Activated naive CD8-positive, alpha-beta T cell treated with anti-CD3 and anti-CD28 coated beads for 36 hours (primary cell): Measurements from ENCODE around the gene PIEZO1. TPM values are rescaled to one million over a fixed set of nuclear protein-coding genes. Genes with fewer than 3 reads are reported as not detected.

Experiments used
- DNase-seq: peaks from one replicate; pipeline ENCODE4 v3.0.0; 2021
- H3K27ac Mint-ChIP-seq: one replicate; pipeline ENCODE4 v1.8.0; 2022; ENCODE audit warnings: mild to moderate bottlenecking, moderate library complexity, mixed read lengths
- H3K27me3 Mint-ChIP-seq: one replicate; pipeline ENCODE4 v1.8.0; 2022; ENCODE audit warnings: mild to moderate bottlenecking, mixed read lengths
- H3K36me3 Mint-ChIP-seq: one replicate; pipeline ENCODE4 v1.8.0; 2021; ENCODE audit warnings: mild to moderate bottlenecking, mixed read lengths
- H3K4me1 Mint-ChIP-seq: one replicate; pipeline ENCODE4 v1.8.0; 2021; ENCODE audit warnings: mixed read lengths
- H3K4me3 Mint-ChIP-seq: one replicate; pipeline ENCODE4 v1.8.0; 2022; ENCODE audit warnings: mild to moderate bottlenecking, moderate library complexity, mixed read lengths
- H3K9me3 Mint-ChIP-seq: one replicate; pipeline ENCODE4 v1.8.0; 2022; ENCODE audit warnings: mixed read lengths
- total RNA-seq, 2 experiments: library from RNA; stranded (reverse); gene quantifications; one replicate each; pipeline ENCODE4 v1.2.3, GENCODE V29; 2021

Gene PIEZO1
- total RNA-seq, 2 experiments from 2014 or later, result 86.7 to 87.0 TPM

DNA sequence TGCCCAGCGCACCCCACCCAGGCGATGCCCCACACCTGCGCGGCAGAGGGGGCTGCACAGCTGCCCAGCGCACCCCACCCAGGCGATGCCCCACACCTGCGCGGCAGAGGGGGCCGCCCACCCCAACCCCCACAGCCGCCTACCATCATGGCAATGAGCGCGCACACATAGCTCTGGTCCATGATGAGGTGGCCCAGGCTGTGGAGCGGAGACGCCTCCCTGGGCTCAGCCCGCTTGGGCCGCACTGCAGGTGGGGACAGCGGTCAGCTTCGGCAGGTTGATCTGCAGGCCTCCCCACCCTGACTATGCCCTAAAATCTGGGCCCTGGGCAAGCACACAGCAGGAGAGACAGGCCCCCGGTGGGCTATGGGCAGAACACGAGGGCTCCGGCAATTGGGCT lies 48.5 kb downstream of the PIEZO1 start:
- H3K27me3 Mint-ChIP-seq, result no peaks in the 10 kb centered on the region
- H3K27ac Mint-ChIP-seq, result no peak overlapping the region
- no peaks in the 10 kb centered on the region for H3K9me3 Mint-ChIP-seq
- no peak for DNase-seq
- H3K4me1 Mint-ChIP-seq, result peaks cover 1% of the 10 kb centered on the region
- H3K36me3 Mint-ChIP-seq, result peaks cover 2% of the 10 kb centered on the region
- no peak overlapping the region for H3K4me3 Mint-ChIP-seq

DNA sequence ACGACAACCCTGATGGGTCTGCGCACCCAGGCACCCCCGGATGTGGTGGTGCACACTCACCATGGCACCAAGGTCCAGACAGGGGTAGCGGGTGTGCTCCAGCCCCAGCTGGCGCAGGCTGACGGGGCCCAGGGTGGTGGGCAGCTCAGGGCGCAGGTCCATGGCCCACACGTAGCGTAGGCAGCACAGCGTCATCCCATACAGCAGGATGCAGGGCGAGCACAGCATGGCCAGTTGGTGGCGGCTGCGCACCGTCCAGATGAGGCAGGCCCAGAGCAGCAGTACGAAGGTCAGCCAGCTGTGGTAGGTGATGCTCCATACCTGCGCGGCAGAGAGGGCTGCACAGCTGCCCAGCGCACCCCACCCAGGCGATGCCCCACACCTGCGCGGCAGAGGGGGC lies 48.9 kb downstream of the PIEZO1 start:
- DNase-seq, result no peak
- no peak overlapping the region for H3K4me3 Mint-ChIP-seq
- H3K36me3 Mint-ChIP-seq, result peaks cover 5% of the 10 kb centered on the region
- H3K27me3 Mint-ChIP-seq, result no peaks in the 10 kb centered on the region
- peaks cover 1% of the 10 kb centered on the region for H3K4me1 Mint-ChIP-seq
- no peaks in the 10 kb centered on the region for H3K9me3 Mint-ChIP-seq
- H3K27ac Mint-ChIP-seq, result no peak overlapping the region

- no peak overlapping the region for H3K27ac Mint-ChIP-seq
- H3K9me3 Mint-ChIP-seq, result no peaks in the 10 kb centered on the region
- H3K4me3 Mint-ChIP-seq, result no peak overlapping the region
- peaks cover 1% of the 10 kb centered on the region for H3K4me1 Mint-ChIP-seq
- H3K36me3 Mint-ChIP-seq, result peaks cover 5% of the 10 kb centered on the region
- no peaks in the 10 kb centered on the region for H3K27me3 Mint-ChIP-seq
- DNase-seq, result no peak
Observed at GRCh38 chr16:88735616-88736015, 49.4 kb downstream of the PIEZO1 start.

DNA sequence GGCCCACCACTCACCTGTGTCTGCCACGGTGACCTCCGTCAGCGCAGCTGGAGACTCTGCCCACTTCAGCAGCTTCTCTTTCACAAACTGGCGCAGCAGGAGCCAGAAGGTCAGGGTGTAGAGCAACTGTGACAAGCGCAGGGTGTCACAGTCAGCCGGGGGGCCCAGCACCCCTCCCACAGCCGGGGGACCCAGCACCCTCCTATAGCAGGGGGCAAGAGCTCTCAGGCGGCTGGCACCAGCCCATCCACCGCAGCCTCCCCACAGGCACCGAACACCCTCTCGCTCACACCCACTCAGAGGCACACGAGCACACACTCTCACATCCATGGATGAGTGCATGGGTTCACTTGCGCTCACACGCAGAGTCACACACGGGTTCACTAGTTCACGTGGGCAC lies 49.9 kb downstream of the PIEZO1 start:
- DNase-seq, result no peak
- H3K27me3 Mint-ChIP-seq, result no peaks in the 10 kb centered on the region
- H3K4me1 Mint-ChIP-seq, result peaks cover 1% of the 10 kb centered on the region
- H3K36me3 Mint-ChIP-seq, result peaks cover 4% of the 10 kb centered on the region
- no peaks in the 10 kb centered on the region for H3K9me3 Mint-ChIP-seq
- H3K4me3 Mint-ChIP-seq, result no peak overlapping the region
- no peak overlapping the region for H3K27ac Mint-ChIP-seq

DNA sequence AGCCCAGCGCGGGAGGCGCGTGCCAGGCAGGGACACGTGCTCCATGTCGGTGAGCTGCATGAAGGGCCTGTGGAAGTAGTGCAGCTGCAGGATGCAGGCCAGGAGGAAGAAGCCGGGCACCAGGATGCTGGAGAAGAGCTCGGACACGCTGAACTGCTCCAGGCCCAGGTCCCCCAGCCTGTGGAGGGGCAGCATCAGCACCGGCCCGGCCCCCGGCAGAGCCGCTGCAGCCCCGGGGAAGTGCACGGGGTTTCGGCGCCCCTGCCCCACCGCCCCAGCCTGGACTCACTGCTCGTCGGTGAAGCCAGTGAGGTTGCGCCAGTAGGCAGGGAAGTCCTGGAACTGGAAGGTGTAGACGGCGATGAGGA lies 50.7 kb downstream of the PIEZO1 start:
- H3K27me3 Mint-ChIP-seq, result no peaks in the 10 kb centered on the region
- H3K27ac Mint-ChIP-seq, result no peak overlapping the region
- no peaks in the 10 kb centered on the region for H3K9me3 Mint-ChIP-seq
- peaks cover 5% of the 10 kb centered on the region for H3K36me3 Mint-ChIP-seq
- no peak overlapping the region for H3K4me3 Mint-ChIP-seq
- DNase-seq, result no peak
- peaks cover 1% of the 10 kb centered on the region for H3K4me1 Mint-ChIP-seq

- peaks cover under 1% of the 10 kb centered on the region for H3K4me1 Mint-ChIP-seq
- no peaks in the 10 kb centered on the region for H3K9me3 Mint-ChIP-seq
- no peak for DNase-seq
- no peaks in the 10 kb centered on the region for H3K27me3 Mint-ChIP-seq
- no peak overlapping the region for H3K4me3 Mint-ChIP-seq
- H3K27ac Mint-ChIP-seq, result no peak overlapping the region
- peaks cover 5% of the 10 kb centered on the region for H3K36me3 Mint-ChIP-seq
Observed at GRCh38 chr16:88733630-88734360, 51.2 kb downstream of the PIEZO1 start.

GRCh38 chr16:88732961-88733294 lies 52.1 kb downstream of the PIEZO1 start:
- H3K27ac Mint-ChIP-seq, result no peak overlapping the region

GRCh38 chr16:88732172-88732960 lies 52.7 kb downstream of the PIEZO1 start:
- no peak overlapping the region for H3K27ac Mint-ChIP-seq
- peaks cover 5% of the 10 kb centered on the region for H3K36me3 Mint-ChIP-seq
- H3K27me3 Mint-ChIP-seq, result no peaks in the 10 kb centered on the region
- H3K4me1 Mint-ChIP-seq, result no peaks in the 10 kb centered on the region
- no peaks in the 10 kb centered on the region for H3K9me3 Mint-ChIP-seq
- no peak for DNase-seq
- no peak overlapping the region for H3K4me3 Mint-ChIP-seq

More at GRCh38 chr16:88732961-88733294, 52.1 kb downstream of the PIEZO1 start:
- Mint-ChIP-seq H3K4me3 (no peak overlapping the region), H3K4me1 (no peaks in the 10 kb centered on the region), H3K9me3 (no peaks in the 10 kb centered on the region), H3K27me3 (no peaks in the 10 kb centered on the region), H3K36me3 (peaks cover 5% of the 10 kb centered on the region)
- DNase-seq, result no peak

DNA sequence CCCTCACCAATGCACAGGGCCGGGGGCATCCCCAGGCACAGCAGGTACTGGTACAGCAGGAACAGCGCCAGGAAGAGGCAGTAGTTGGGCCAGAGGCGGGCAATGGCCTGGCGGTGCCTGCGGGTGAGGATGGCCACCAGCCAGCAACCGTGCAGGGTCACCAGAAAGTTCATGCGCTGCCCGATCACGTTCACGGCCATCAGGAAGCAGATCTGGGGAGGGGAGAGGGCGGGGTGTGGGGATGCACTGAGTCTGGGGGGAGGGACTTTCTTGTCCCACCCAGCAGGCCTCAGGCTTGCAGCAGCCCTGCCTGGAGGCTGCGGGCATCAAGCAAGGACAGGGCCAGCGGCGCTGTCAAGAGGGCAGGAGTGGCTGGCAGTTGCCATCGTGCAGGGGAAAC lies 53.3 kb downstream of the PIEZO1 start:
- Mint-ChIP-seq H3K9me3 (no peaks in the 10 kb centered on the region), H3K27me3 (no peaks in the 10 kb centered on the region), H3K4me1 (no peaks in the 10 kb centered on the region), H3K27ac (no peak overlapping the region), H3K36me3 (peaks cover 5% of the 10 kb centered on the region), H3K4me3 (no peak overlapping the region)
- DNase-seq, result no peak

- H3K36me3 Mint-ChIP-seq, result peaks cover 6% of the 10 kb centered on the region
- DNase-seq, result no peak
- no peaks in the 10 kb centered on the region for H3K4me1 Mint-ChIP-seq
- no peak overlapping the region for H3K27ac Mint-ChIP-seq
- H3K9me3 Mint-ChIP-seq, result no peaks in the 10 kb centered on the region
- H3K27me3 Mint-ChIP-seq, result no peaks in the 10 kb centered on the region
- no peak overlapping the region for H3K4me3 Mint-ChIP-seq
Observed at GRCh38 chr16:88730632-88731607, 54.1 kb downstream of the PIEZO1 start.

DNA sequence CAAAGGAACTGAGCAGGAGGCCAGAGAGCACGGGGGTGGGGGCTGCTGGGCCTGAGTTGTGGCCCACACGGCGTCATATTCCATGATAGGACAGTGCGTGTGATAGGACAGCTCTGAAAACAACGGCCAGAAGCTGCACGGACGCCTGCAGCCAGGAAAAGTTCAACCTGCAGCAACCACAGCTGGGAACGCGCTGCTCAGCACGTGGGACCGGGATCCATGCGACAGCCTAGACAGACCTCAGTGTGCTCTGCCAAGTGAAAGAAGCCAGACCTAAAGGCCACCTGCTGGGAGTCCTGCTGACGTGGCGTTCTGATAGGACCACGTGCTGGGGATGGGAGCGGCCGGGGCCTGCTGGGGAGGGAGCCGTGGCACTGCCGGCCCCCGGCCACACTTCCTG lies 57.1 kb downstream of the PIEZO1 start:
- Mint-ChIP-seq H3K27ac (no peak overlapping the region), H3K4me1 (no peaks in the 10 kb centered on the region), H3K4me3 (no peak overlapping the region), H3K9me3 (no peaks in the 10 kb centered on the region), H3K36me3 (peaks cover 6% of the 10 kb centered on the region), H3K27me3 (no peaks in the 10 kb centered on the region)
- DNase-seq, result no peak

- DNase-seq, result no peak
- peaks cover 6% of the 10 kb centered on the region for H3K36me3 Mint-ChIP-seq
- no peaks in the 10 kb centered on the region for H3K27me3 Mint-ChIP-seq
- H3K4me1 Mint-ChIP-seq, result no peaks in the 10 kb centered on the region
- no peak overlapping the region for H3K4me3 Mint-ChIP-seq
- H3K27ac Mint-ChIP-seq, result no peak overlapping the region
- no peaks in the 10 kb centered on the region for H3K9me3 Mint-ChIP-seq
Observed at GRCh38 chr16:88726981-88727380, 58.0 kb downstream of the PIEZO1 start.

GRCh38 chr16:88726408-88726749 lies 58.6 kb downstream of the PIEZO1 start:
- no peak overlapping the region for H3K27ac Mint-ChIP-seq
- no peaks in the 10 kb centered on the region for H3K27me3 Mint-ChIP-seq
- no peak for DNase-seq
- H3K9me3 Mint-ChIP-seq, result no peaks in the 10 kb centered on the region
- no peak overlapping the region for H3K4me3 Mint-ChIP-seq
- peaks cover 5% of the 10 kb centered on the region for H3K36me3 Mint-ChIP-seq
- no peaks in the 10 kb centered on the region for H3K4me1 Mint-ChIP-seq

GRCh38 chr16:88725609-88726407 lies 59.2 kb downstream of the PIEZO1 start:
- Mint-ChIP-seq H3K36me3 (peaks cover 3% of the 10 kb centered on the region), H3K27me3 (no peaks in the 10 kb centered on the region), H3K4me3 (no peak overlapping the region), H3K9me3 (no peaks in the 10 kb centered on the region), H3K4me1 (no peaks in the 10 kb centered on the region), H3K27ac (no peak overlapping the region)
- no peak for DNase-seq
